ENCODE measurements around the gene SCN5A. TPM values are rescaled to one million over a fixed set of nuclear protein-coding genes. Genes with fewer than 3 reads are reported as not detected.

The SCN5A gene
- total RNA-seq, 1 experiment from 2014 or later = 4.7 TPM

DNA sequence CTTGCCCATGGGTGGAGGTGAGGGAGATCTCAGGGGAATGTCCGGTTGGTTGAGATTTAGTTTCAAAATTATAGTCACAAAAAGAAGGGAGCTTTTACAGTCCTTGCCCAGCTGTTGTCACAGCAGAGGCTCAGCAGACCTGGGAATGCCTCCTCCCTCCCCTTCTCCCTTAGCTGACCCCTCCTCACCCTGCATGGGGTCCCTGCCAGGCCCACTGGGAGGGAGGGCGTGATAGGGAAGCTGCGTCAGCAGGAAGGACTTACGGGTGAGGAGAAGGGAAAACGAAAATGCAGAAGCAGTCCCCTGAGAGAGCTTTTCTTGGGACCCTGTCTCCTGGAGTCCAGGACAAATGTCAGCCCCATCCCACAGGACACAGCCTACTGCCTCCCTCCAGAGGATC lies 18.9 kb downstream of the SCN5A start:
- CTCF ChIA-PET = no interaction called here

DNA sequence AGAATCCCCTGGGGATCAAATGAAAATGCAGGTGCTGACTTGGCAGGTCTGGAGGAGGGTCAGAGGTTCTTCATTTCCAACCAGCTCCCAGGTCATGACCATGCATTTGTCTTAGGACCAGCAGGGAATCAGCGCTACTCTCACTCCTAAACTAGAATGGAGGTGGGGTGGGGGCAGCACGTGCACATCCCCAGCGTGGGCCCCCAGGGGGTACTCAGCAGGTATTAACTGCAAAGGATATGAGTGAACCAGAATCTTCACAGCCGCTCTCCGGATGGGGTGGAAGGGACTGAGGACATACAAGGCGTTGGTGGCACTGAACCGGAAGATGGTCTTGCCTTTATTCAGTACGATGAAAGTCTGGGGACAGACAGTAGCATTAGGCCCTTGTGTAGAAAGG lies 19.4 kb downstream of the SCN5A start:
- intact Hi-C loops (cut with micrococcal nuclease; ENCODE audit: unreplicated experiment) = no loop called here
- Histone ChIP-seq H3F3A (ENCODE audit: insufficient read depth, low read depth) (no peaks in the 10 kb centered on the region), H4K20me1 (ENCODE audit: insufficient read depth) (no peaks in the 10 kb centered on the region), H3K27me3 (ENCODE audit: insufficient read depth, low read depth) (peaks cover 12% of the 10 kb centered on the region; the same call in 1 of the 2 replicates), H3K27ac (no peak overlapping the region), H3K9me3 (ENCODE audit: insufficient read depth, low read depth) (no peaks in the 10 kb centered on the region), H2AFZ (no peak overlapping the region), H3K9me2 (ENCODE audit: insufficient read depth) (no peaks in the 10 kb centered on the region), H3K4me1 (replicated peaks; ENCODE audit: insufficient read depth) (no peaks in the 10 kb centered on the region), H3K4me3 (no peak overlapping the region), H3K79me2 (ENCODE audit: low read depth) (no peaks in the 10 kb centered on the region), H3K36me3 (ENCODE audit: low read depth) (no peaks in the 10 kb centered on the region), H3K4me2 (no peak overlapping the region)
- TF ChIP-seq, protein P1, sequence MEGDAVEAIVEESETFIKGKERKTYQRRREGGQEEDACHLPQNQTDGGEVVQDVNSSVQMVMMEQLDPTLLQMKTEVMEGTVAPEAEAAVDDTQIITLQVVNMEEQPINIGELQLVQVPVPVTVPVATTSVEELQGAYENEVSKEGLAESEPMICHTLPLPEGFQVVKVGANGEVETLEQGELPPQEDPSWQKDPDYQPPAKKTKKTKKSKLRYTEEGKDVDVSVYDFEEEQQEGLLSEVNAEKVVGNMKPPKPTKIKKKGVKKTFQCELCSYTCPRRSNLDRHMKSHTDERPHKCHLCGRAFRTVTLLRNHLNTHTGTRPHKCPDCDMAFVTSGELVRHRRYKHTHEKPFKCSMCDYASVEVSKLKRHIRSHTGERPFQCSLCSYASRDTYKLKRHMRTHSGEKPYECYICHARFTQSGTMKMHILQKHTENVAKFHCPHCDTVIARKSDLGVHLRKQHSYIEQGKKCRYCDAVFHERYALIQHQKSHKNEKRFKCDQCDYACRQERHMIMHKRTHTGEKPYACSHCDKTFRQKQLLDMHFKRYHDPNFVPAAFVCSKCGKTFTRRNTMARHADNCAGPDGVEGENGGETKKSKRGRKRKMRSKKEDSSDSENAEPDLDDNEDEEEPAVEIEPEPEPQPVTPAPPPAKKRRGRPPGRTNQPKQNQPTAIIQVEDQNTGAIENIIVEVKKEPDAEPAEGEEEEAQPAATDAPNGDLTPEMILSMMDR (conservative IDR thresholded peaks at IDR 0.05) = no peak
- TF ChIP-seq EZH2 (IDR thresholded peaks at IDR 0.05; ENCODE audit: low read depth) = no peak
- no peak for DNase-seq
- no TSS peak for BruUV-seq (replicated peaks)
- ChIA-PET CTCF (no interaction called here), POLR2A (ENCODE audit: unreplicated experiment) (no interaction called here)

More for the DNA sequence above, 18.9 kb downstream of the SCN5A start:
- H3K9me3 ChIP-seq (ENCODE audit: insufficient read depth, low read depth) = no peaks in the 10 kb centered on the region
- no peaks in the 10 kb centered on the region for H3F3A ChIP-seq (ENCODE audit: insufficient read depth, low read depth)
- BruUV-seq (replicated peaks) = no TSS peak
- H3K4me1 ChIP-seq (replicated peaks; ENCODE audit: insufficient read depth) = no peaks in the 10 kb centered on the region
- intact Hi-C loops (cut with micrococcal nuclease; ENCODE audit: unreplicated experiment) = no loop called here
- H3K27me3 ChIP-seq (ENCODE audit: insufficient read depth, low read depth) = peaks cover 12% of the 10 kb centered on the region; the same call in 1 of the 2 replicates
- H2AFZ ChIP-seq = no peak overlapping the region
- no peaks in the 10 kb centered on the region for H4K20me1 ChIP-seq (ENCODE audit: insufficient read depth)
- TF ChIP-seq EZH2 (IDR thresholded peaks at IDR 0.05; ENCODE audit: low read depth) = no peak
- TF ChIP-seq, protein P1 (conservative IDR thresholded peaks at IDR 0.05) = no peak
- no peaks in the 10 kb centered on the region for H3K79me2 ChIP-seq (ENCODE audit: low read depth)
- H3K27ac ChIP-seq = no peak overlapping the region
- no peak overlapping the region for H3K4me3 ChIP-seq
- POLR2A ChIA-PET (ENCODE audit: unreplicated experiment) = no interaction called here
- no peaks in the 10 kb centered on the region for H3K9me2 ChIP-seq (ENCODE audit: insufficient read depth)
- H3K36me3 ChIP-seq (ENCODE audit: low read depth) = no peaks in the 10 kb centered on the region
- no peak for DNase-seq
- no peak overlapping the region for H3K4me2 ChIP-seq

DNA sequence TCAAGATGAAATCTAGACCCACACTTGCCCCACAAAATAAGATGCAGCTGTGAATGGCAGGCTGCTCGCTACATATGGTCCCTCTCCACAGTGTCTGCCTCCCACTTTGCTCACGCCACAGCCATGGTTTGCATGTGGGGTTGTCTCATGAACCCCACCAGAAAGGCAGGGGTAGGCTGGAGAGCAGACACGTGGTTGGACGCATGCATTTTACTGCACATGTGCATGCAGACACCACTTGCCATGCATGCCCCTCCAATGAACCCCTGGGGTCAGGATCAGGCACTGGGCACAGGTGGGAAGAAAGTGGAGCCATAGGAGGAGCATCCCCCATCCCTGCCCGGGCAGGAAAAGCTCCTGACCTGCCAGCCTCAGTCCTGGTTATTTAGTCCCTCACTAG lies 20.7 kb downstream of the SCN5A start:
- Histone ChIP-seq H4K20me1 (ENCODE audit: insufficient read depth) (no peaks in the 10 kb centered on the region), H3K9me3 (ENCODE audit: insufficient read depth, low read depth) (no peaks in the 10 kb centered on the region), H3K4me2 (no peak overlapping the region), H2AFZ (no peak overlapping the region), H3K4me1 (replicated peaks; ENCODE audit: insufficient read depth) (no peaks in the 10 kb centered on the region), H3K27ac (no peak overlapping the region), H3F3A (ENCODE audit: insufficient read depth, low read depth) (no peaks in the 10 kb centered on the region), H3K79me2 (ENCODE audit: low read depth) (no peaks in the 10 kb centered on the region), H3K27me3 (ENCODE audit: insufficient read depth, low read depth) (peaks cover 6% of the 10 kb centered on the region; the same call in 1 of the 2 replicates), H3K9me2 (ENCODE audit: insufficient read depth) (no peaks in the 10 kb centered on the region), H3K4me3 (no peak overlapping the region), H3K36me3 (ENCODE audit: low read depth) (no peaks in the 10 kb centered on the region)
- no TSS peak for BruUV-seq (replicated peaks)
- no peak for DNase-seq
- POLR2A ChIA-PET (ENCODE audit: unreplicated experiment) = no interaction called here
- TF ChIP-seq EZH2 (IDR thresholded peaks at IDR 0.05; ENCODE audit: low read depth) = no peak
- TF ChIP-seq, protein P1 (conservative IDR thresholded peaks at IDR 0.05) = no peak
- CTCF ChIA-PET = no interaction called here
- intact Hi-C loops (cut with micrococcal nuclease; ENCODE audit: unreplicated experiment) = no loop called here

Data from PC-9 (cell line).